Measurements from ENCODE around the gene SIX2. TPM values are rescaled to one million over a fixed set of nuclear protein-coding genes. Genes with fewer than 3 reads are reported as not detected.
A peak's percentile ranks its signal among the peaks of the same experiment; 100 is the strongest.

The SIX2 gene
- total and polyA plus RNA-seq, 2 of the 8 experiments (the other 6 are each of a cell fraction or from before 2014, with no cell fraction given), result 0.47 to 1.0 TPM

DNA sequence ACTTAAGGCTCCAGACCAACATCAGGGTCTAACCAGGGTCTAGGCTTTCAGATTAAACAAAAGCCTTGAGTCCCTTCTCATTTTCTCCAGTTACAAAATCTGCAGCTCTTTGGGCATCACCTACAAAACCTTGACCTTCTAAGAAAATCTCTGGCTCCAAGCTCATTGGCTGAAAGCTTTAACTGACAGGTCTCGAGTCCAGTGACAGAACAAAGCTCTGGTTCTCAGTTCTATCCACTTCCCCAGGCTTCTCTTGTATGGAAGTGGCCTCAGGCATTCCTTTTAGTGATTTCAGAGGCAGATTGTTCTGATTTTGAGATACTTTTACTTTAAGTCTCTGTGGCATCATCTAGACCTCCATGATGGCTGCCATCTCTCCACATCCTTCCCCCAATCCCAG is 11.3 kb downstream of the SIX2 start:
- TF ChIP-seq HDAC2 (IDR thresholded peaks at IDR 0.05; ENCODE audit: borderline replicate concordance in 1 of 2, low read depth in 2 of 2, low read length in 2 of 2) (no peak), PHF8 (conservative IDR thresholded peaks at IDR 0.05; ENCODE audit: low read depth, low read length) (no peak), SUZ12 (IDR thresholded peaks at IDR 0.05; ENCODE audit: low read length) (no peak), CHD2 (IDR thresholded peaks at IDR 0.05; ENCODE audit: low read length) (no peak), BCL11A (IDR thresholded peaks at IDR 0.05; ENCODE audit: low read depth in 2 of 2, low read length in 2 of 2) (no peak), SP1 (IDR thresholded peaks at IDR 0.05; ENCODE audit: low read depth, low read length) (peak; percentile 73), BACH1 (IDR thresholded peaks at IDR 0.05; ENCODE audit: low read length) (no peak), SP2 (IDR thresholded peaks at IDR 0.05; ENCODE audit: low read length) (peak; percentile 32; the same call in 1 of the 2 replicates), RFX5 (IDR thresholded peaks at IDR 0.05; ENCODE audit: borderline replicate concordance, low read depth, low read length) (no peak), CTBP2 (IDR thresholded peaks at IDR 0.05; ENCODE audit: borderline replicate concordance, insufficient read depth, insufficient read length, low read length) (no peak), GABPA (IDR thresholded peaks at IDR 0.05; ENCODE audit: borderline replicate concordance, insufficient read depth, low read length) (no peak)
- Histone ChIP-seq H3K79me2 (ENCODE audit: control insufficient read depth in 1 of 2, insufficient read depth in 2 of 2, low read length in 2 of 2) (no peaks in the 10 kb centered on the region), H2BK15ac (ENCODE audit: low read length) (no peak overlapping the region), H2BK12ac (ENCODE audit: low read depth, low read length) (no peak overlapping the region), H3K9me3 (ENCODE audit: insufficient read depth in 2 of 2, low read depth in 1 of 2, low read length in 1 of 2) (no peaks in the 10 kb centered on the region), H2BK5ac (ENCODE audit: low read depth, low read length) (no peak overlapping the region), H3K18ac (ENCODE audit: extremely low read depth, low read length) (no peak overlapping the region), H4K20me1 (replicated peaks in 1 of 2; ENCODE audit: control insufficient read depth in 1 of 2, insufficient read depth in 2 of 2, low read length in 2 of 2) (peaks cover 3 to 9% of the 10 kb centered on the region in 2 experiments), H3K56ac (replicated peaks; ENCODE audit: insufficient read length, low read depth, low read length) (no peak overlapping the region), H3K4me2 (ENCODE audit: insufficient read depth in 1 of 2, low read depth in 2 of 2, low read length in 2 of 2) (no peak overlapping the region), H3K36me3 (ENCODE audit: control insufficient read depth in 2 of 4, insufficient read depth in 4 of 4, low read length in 3 of 4) (no peaks in the 10 kb centered on the region), H3K27me3 (replicated peaks in 1 of 4; ENCODE audit: control insufficient read depth in 3 of 4, extremely low read depth in 1 of 4, insufficient read depth in 3 of 4, low read length in 3 of 4) (peaks cover 41 to 57% (median 52%) of the 10 kb centered on the region in 4 experiments), H2AFZ (ENCODE audit: low read length) (no peak overlapping the region), H3K79me1 (ENCODE audit: low read depth, low read length) (no peaks in the 10 kb centered on the region), H3K23me2 (ENCODE audit: low read depth, low read length) (peaks cover 15% of the 10 kb centered on the region; the same call in 1 of the 2 replicates), H3K4ac (replicated peaks; ENCODE audit: insufficient read length, low read depth, low read length) (no peak overlapping the region), H4K91ac (replicated peaks; ENCODE audit: insufficient read length, low read length) (no peak overlapping the region), H2BK120ac (replicated peaks; ENCODE audit: low read depth, low read length) (no peak overlapping the region), H3K14ac (ENCODE audit: insufficient read length) (no peak overlapping the region), H2AK5ac (ENCODE audit: low read depth, low read length) (no peak overlapping the region), H3K4me1 (replicated peaks in 1 of 4; ENCODE audit: control insufficient read depth in 3 of 4, insufficient read depth in 4 of 4, low read length in 3 of 4) (peaks cover 0 to 14% (median 7%) of the 10 kb centered on the region in 4 experiments; a peak in 5 of 7 replicates), H3K9ac (replicated peaks in 1 of 4; ENCODE audit: extremely low read depth in 1 of 4, low read depth in 3 of 4, low read length in 3 of 4) (no peak overlapping the region), H3K27ac (ENCODE audit: low read depth, low read length) (no peak overlapping the region), H4K5ac (ENCODE audit: insufficient read length, low read depth, low read length) (no peak overlapping the region), H4K8ac (ENCODE audit: extremely low read depth, insufficient read depth, low read length) (no peak overlapping the region), H3K23ac (ENCODE audit: insufficient read length) (no peak overlapping the region), H2BK20ac (ENCODE audit: low read length) (no peak overlapping the region), H3K4me3 (ENCODE audit: extremely low read depth in 1 of 4, insufficient read depth in 2 of 4, low read depth in 3 of 4, low read length in 4 of 4) (no peak overlapping the region)
- ChIA-PET POLR2A (ENCODE audit: partially characterized antibody) (interaction anchor here (0.7 kb wide), 1 partner anchor 10 kb away, joined by 3 read pairs; no protein-coding TSS in a partner anchor), CTCF (ENCODE audit: partially characterized antibody) (interaction anchor here (0.7 to 8.0 kb wide), 7 partner anchors 14 to 1417 kb away, joined by 3 to 105 read pairs (median 33); no protein-coding TSS in a partner anchor)
- FAIRE-seq (no peak), DNase-seq (ENCODE audit: low read depth in 1 of 2, low spot score in 2 of 2) (no peak)
- 80% methylated on average over 1 of the region's 1 CpG; no CpG with 5 or more reads in 1 of the 2 experiments for WGBS, 2 experiments (ENCODE audit: extremely low coverage in 1 of 2, insufficient coverage in 1 of 2, insufficient read length in 1 of 2, insufficient replicate concordance in 2 of 2, low coverage in 1 of 2, low lambda C conversion rate in 2 of 2, missing lambda C conversion rate in 1 of 2)
